GM23338 (cell line): ENCODE measurements around the gene ARID4A. TPM values are rescaled to one million over a fixed set of nuclear protein-coding genes. Genes with fewer than 3 reads are reported as not detected.

Experiments
- ATAC-seq: fragments of 200-7000 bp; cut with Tn5 transposase; 3 replicates; pipeline ENCODE4 v1.9.1; 2020
- DNase-seq: peaks from one replicate; pipeline ENCODE4 v3.0.0-alpha.2; 2015; ENCODE audit warnings: low spot score
- H2AFZ ChIP-seq: fragments of 200-600 bp; sonication (generic); 2 replicates; pipeline ENCODE4 v1.8.0; 2016; ENCODE audit warnings: antibody characterized with exemption, mild to moderate bottlenecking, moderate library complexity
- H3F3A ChIP-seq: fragments of 200-600 bp; sonication (generic); replicated peaks from 2 replicates; pipeline ENCODE4 v1.8.0; 2017; ENCODE audit warnings: antibody characterized with exemption, mixed run types, low read depth
- H3K27ac ChIP-seq: fragments of 200-600 bp; sonication (generic); 2 replicates; pipeline ENCODE4 v1.6.1; 2016; ENCODE audit warnings: low read depth
- H3K27me3 ChIP-seq: fragments of 200-600 bp; sonication (generic); 2 replicates; pipeline ENCODE4 v1.8.0; 2016; ENCODE audit warnings: mild to moderate bottlenecking, mixed run types, moderate library complexity; ENCODE audit not compliant: insufficient read depth
- H3K36me3 ChIP-seq: fragments of 200-600 bp; sonication (generic); 2 replicates; pipeline ENCODE4 v1.8.0; 2016; ENCODE audit warnings: mild to moderate bottlenecking; ENCODE audit not compliant: insufficient read depth
- H3K4me1 ChIP-seq: fragments of 200-600 bp; sonication (generic); 2 replicates; pipeline ENCODE4 v1.8.0; 2016; ENCODE audit warnings: mild to moderate bottlenecking, moderate library complexity; ENCODE audit not compliant: insufficient read depth
- H3K4me2 ChIP-seq: fragments of 200-600 bp; sonication (generic); 2 replicates; pipeline ENCODE4 v1.7.1; 2017; ENCODE audit warnings: mixed run types
- H3K4me3 ChIP-seq: fragments of 200-600 bp; sonication (generic); 2 replicates; pipeline ENCODE4 v1.6.1; 2016; ENCODE audit warnings: mixed run types
- H3K79me2 ChIP-seq: fragments of 200-600 bp; sonication (generic); replicated peaks from 2 replicates; pipeline ENCODE4 v1.8.0; 2017; ENCODE audit warnings: mild to moderate bottlenecking; ENCODE audit not compliant: insufficient read depth
- H3K9me2 ChIP-seq: fragments of 200-600 bp; sonication (generic); 2 replicates; pipeline ENCODE4 v1.8.0; 2017; ENCODE audit not compliant: insufficient read depth
- H4K20me1 ChIP-seq: fragments of 200-600 bp; sonication (generic); replicated peaks from 2 replicates; pipeline ENCODE4 v1.8.0; 2017; ENCODE audit warnings: mild to moderate bottlenecking; ENCODE audit not compliant: insufficient read depth
- H3K27ac Mint-ChIP-seq: 2 replicates; pipeline ENCODE4 v1.8.0; 2020; ENCODE audit warnings: inconsistent platforms, mild to moderate bottlenecking, moderate library complexity, mixed read lengths
- H3K27me3 Mint-ChIP-seq: 3 replicates; pipeline ENCODE4 v1.8.0; 2022; ENCODE audit warnings: low read depth, mild to moderate bottlenecking, moderate library complexity, mixed read lengths, inconsistent platforms; ENCODE audit not compliant: insufficient read depth, poor library complexity
- H3K36me3 Mint-ChIP-seq: 3 replicates; pipeline ENCODE4 v1.8.0; 2021; ENCODE audit warnings: low read depth, mild to moderate bottlenecking, inconsistent platforms, moderate library complexity, mixed read lengths
- H3K4me1 Mint-ChIP-seq: 3 replicates; pipeline ENCODE4 v1.8.0; 2020; ENCODE audit warnings: mild to moderate bottlenecking, inconsistent platforms, mixed read lengths
- H3K4me3 Mint-ChIP-seq: 3 replicates; pipeline ENCODE4 v1.8.0; 2021; ENCODE audit warnings: moderate library complexity, mild to moderate bottlenecking, inconsistent platforms, mixed read lengths
- H3K9me3 Mint-ChIP-seq: 3 replicates; pipeline ENCODE4 v1.8.0; 2020; ENCODE audit warnings: moderate library complexity, mild to moderate bottlenecking, inconsistent platforms, mixed read lengths
- CREB1 ChIP-seq: fragments of 250-450 bp; sonication (Bioruptor Pico); IDR thresholded peaks from 2 replicates; pipeline ENCODE4 v1.5.0; 2020; ENCODE audit warnings: low read depth, mild to moderate bottlenecking, moderate library complexity
- ETS1 ChIP-seq: IDR thresholded peaks from 2 replicates; pipeline ENCODE4 v1.6.1; 2016; ENCODE audit warnings: antibody characterized with exemption
- EZH2 ChIP-seq: fragments of 200-600 bp; sonication (generic); IDR thresholded peaks from one replicate; pipeline ENCODE4 v1.8.0; 2017; ENCODE audit warnings: antibody characterized with exemption, mild to moderate bottlenecking, low read depth; ENCODE audit not compliant: unreplicated experiment
- EZH2phosphoT487 ChIP-seq: fragments of 200-600 bp; sonication (generic); IDR thresholded peaks from one replicate; pipeline ENCODE4 v1.8.1; 2018; ENCODE audit warnings: antibody characterized with exemption; ENCODE audit not compliant: unreplicated experiment
- JUNB ChIP-seq: IDR thresholded peaks from one replicate; pipeline ENCODE4 v1.6.1; 2016; ENCODE audit warnings: antibody characterized with exemption; ENCODE audit not compliant: unreplicated experiment
- NANOG ChIP-seq: IDR thresholded peaks from 2 replicates; pipeline ENCODE4 v1.6.1; 2016; ENCODE audit warnings: antibody characterized with exemption, borderline replicate concordance
- POLR2AphosphoS5 ChIP-seq: IDR thresholded peaks from 2 replicates; pipeline ENCODE4 v1.6.1; 2016; ENCODE audit warnings: antibody characterized with exemption, low read depth
- STAT1 ChIP-seq: IDR thresholded peaks from one replicate; pipeline ENCODE4 v1.6.1; 2016; ENCODE audit warnings: antibody characterized with exemption; ENCODE audit not compliant: unreplicated experiment
- ZNF114 ChIP-seq: fragments of 250-450 bp; sonication (Bioruptor Pico); IDR thresholded peaks from 2 replicates; pipeline ENCODE4 v1.5.0; 2020; ENCODE audit warnings: mild to moderate bottlenecking, moderate library complexity
- ZNF331 ChIP-seq: fragments of 250-450 bp; sonication (Bioruptor Pico); IDR thresholded peaks from 2 replicates; pipeline ENCODE4 v1.5.0; 2020; ENCODE audit warnings: low read depth, mild to moderate bottlenecking, moderate library complexity
- polyA plus RNA-seq: library from polyadenylated mRNA; unstranded; fragments of >200 nt; fragmentation: Nextera tagmentation; extraction: Ambion mirVana; gene quantifications from 2 replicates; pipeline ENCODE4 v1.2.1, GENCODE V29; 2016
- total RNA-seq: library from RNA; depleted of rRNA; stranded (reverse); fragments of >200 nt; shearing (Covaris generic); gene quantifications from 2 replicates; pipeline ENCODE4 v1.2.3, GENCODE V29; 2014
- TF ChIP-seq, protein P1 (sequence below), 2 experiments: fragments of 200-600 bp in 1 of 2; sonication (generic) in 1 of 2; conservative IDR thresholded peaks; 2 replicates each; pipeline versions ENCODE4 v1.5.1 to v1.6.1; 2016 to 2017; ENCODE audit warnings: antibody characterized with exemption in 2 of 2, low read depth in 2 of 2, mild to moderate bottlenecking in 2 of 2, moderate library complexity in 1 of 2
- TF ChIP-seq, protein P2 (sequence below): IDR thresholded peaks from one replicate; pipeline ENCODE4 v1.6.1; 2018; ENCODE audit warnings: antibody characterized with exemption; ENCODE audit not compliant: unreplicated experiment
- TF ChIP-seq, protein P3 (sequence below): fragments of 250-450 bp; sonication (Bioruptor Pico); IDR thresholded peaks from 2 replicates; pipeline ENCODE4 v1.5.0; 2020; ENCODE audit warnings: mild to moderate bottlenecking, moderate library complexity

ARID4A gene
- total and polyA plus RNA-seq, 2 experiments from 2014 or later = 9.1 to 25.4 TPM

GRCh38 chr14:58309086-58309485 lies 10.7 kb downstream of the ARID4A start:
- TF ChIP-seq, protein P1, sequence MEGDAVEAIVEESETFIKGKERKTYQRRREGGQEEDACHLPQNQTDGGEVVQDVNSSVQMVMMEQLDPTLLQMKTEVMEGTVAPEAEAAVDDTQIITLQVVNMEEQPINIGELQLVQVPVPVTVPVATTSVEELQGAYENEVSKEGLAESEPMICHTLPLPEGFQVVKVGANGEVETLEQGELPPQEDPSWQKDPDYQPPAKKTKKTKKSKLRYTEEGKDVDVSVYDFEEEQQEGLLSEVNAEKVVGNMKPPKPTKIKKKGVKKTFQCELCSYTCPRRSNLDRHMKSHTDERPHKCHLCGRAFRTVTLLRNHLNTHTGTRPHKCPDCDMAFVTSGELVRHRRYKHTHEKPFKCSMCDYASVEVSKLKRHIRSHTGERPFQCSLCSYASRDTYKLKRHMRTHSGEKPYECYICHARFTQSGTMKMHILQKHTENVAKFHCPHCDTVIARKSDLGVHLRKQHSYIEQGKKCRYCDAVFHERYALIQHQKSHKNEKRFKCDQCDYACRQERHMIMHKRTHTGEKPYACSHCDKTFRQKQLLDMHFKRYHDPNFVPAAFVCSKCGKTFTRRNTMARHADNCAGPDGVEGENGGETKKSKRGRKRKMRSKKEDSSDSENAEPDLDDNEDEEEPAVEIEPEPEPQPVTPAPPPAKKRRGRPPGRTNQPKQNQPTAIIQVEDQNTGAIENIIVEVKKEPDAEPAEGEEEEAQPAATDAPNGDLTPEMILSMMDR (conservative IDR thresholded peaks at IDR 0.05; ENCODE audit: low read depth in 2 of 2) = no peak
- no peak for TF ChIP-seq ETS1
- no peak for TF ChIP-seq EZH2
- no peak for TF ChIP-seq NANOG
- no peak for TF ChIP-seq ZNF331
- no peak for TF ChIP-seq POLR2AphosphoS5
- TF ChIP-seq, protein P2, sequence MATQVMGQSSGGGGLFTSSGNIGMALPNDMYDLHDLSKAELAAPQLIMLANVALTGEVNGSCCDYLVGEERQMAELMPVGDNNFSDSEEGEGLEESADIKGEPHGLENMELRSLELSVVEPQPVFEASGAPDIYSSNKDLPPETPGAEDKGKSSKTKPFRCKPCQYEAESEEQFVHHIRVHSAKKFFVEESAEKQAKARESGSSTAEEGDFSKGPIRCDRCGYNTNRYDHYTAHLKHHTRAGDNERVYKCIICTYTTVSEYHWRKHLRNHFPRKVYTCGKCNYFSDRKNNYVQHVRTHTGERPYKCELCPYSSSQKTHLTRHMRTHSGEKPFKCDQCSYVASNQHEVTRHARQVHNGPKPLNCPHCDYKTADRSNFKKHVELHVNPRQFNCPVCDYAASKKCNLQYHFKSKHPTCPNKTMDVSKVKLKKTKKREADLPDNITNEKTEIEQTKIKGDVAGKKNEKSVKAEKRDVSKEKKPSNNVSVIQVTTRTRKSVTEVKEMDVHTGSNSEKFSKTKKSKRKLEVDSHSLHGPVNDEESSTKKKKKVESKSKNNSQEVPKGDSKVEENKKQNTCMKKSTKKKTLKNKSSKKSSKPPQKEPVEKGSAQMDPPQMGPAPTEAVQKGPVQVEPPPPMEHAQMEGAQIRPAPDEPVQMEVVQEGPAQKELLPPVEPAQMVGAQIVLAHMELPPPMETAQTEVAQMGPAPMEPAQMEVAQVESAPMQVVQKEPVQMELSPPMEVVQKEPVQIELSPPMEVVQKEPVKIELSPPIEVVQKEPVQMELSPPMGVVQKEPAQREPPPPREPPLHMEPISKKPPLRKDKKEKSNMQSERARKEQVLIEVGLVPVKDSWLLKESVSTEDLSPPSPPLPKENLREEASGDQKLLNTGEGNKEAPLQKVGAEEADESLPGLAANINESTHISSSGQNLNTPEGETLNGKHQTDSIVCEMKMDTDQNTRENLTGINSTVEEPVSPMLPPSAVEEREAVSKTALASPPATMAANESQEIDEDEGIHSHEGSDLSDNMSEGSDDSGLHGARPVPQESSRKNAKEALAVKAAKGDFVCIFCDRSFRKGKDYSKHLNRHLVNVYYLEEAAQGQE = no peak
- TF ChIP-seq, protein P3, sequence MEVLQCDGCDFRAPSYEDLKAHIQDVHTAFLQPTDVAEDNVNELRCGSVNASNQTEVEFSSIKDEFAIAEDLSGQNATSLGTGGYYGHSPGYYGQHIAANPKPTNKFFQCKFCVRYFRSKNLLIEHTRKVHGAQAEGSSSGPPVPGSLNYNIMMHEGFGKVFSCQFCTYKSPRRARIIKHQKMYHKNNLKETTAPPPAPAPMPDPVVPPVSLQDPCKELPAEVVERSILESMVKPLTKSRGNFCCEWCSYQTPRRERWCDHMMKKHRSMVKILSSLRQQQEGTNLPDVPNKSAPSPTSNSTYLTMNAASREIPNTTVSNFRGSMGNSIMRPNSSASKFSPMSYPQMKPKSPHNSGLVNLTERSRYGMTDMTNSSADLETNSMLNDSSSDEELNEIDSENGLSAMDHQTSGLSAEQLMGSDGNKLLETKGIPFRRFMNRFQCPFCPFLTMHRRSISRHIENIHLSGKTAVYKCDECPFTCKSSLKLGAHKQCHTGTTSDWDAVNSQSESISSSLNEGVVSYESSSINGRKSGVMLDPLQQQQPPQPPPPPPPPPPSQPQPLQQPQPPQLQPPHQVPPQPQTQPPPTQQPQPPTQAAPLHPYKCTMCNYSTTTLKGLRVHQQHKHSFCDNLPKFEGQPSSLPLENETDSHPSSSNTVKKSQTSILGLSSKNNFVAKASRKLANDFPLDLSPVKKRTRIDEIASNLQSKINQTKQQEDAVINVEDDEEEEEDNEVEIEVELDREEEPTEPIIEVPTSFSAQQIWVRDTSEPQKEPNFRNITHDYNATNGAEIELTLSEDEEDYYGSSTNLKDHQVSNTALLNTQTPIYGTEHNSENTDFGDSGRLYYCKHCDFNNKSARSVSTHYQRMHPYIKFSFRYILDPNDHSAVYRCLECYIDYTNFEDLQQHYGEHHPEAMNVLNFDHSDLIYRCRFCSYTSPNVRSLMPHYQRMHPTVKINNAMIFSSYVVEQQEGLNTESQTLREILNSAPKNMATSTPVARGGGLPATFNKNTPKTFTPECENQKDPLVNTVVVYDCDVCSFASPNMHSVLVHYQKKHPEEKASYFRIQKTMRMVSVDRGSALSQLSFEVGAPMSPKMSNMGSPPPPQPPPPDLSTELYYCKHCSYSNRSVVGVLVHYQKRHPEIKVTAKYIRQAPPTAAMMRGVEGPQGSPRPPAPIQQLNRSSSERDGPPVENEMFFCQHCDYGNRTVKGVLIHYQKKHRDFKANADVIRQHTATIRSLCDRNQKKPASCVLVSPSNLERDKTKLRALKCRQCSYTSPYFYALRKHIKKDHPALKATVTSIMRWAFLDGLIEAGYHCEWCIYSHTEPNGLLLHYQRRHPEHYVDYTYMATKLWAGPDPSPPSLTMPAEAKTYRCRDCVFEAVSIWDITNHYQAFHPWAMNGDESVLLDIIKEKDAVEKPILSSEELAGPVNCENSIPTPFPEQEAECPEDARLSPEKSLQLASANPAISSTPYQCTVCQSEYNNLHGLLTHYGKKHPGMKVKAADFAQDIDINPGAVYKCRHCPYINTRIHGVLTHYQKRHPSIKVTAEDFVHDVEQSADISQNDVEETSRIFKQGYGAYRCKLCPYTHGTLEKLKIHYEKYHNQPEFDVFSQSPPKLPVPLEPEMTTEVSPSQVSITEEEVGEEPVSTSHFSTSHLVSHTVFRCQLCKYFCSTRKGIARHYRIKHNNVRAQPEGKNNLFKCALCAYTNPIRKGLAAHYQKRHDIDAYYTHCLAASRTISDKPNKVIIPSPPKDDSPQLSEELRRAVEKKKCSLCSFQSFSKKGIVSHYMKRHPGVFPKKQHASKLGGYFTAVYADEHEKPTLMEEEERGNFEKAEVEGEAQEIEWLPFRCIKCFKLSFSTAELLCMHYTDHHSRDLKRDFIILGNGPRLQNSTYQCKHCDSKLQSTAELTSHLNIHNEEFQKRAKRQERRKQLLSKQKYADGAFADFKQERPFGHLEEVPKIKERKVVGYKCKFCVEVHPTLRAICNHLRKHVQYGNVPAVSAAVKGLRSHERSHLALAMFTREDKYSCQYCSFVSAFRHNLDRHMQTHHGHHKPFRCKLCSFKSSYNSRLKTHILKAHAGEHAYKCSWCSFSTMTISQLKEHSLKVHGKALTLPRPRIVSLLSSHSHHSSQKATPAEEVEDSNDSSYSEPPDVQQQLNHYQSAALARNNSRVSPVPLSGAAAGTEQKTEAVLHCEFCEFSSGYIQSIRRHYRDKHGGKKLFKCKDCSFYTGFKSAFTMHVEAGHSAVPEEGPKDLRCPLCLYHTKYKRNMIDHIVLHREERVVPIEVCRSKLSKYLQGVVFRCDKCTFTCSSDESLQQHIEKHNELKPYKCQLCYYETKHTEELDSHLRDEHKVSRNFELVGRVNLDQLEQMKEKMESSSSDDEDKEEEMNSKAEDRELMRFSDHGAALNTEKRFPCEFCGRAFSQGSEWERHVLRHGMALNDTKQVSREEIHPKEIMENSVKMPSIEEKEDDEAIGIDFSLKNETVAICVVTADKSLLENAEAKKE = no peak
- TF ChIP-seq EZH2phosphoT487 = no peak
- no peak for TF ChIP-seq CREB1 (CRISPR knock-in tag)
- TF ChIP-seq ZNF114 (CRISPR knock-in tag) = no peak
- no peak for TF ChIP-seq JUNB
- no peak for TF ChIP-seq STAT1

More at GRCh38 chr14:58309086-58309485, 10.7 kb downstream of the ARID4A start:
- peaks cover 12% of the 10 kb centered on the region for H3K79me2 ChIP-seq
- 0 out of 2 replicates have a peak, but pooled peaks cover 7% of the 10 kb centered on the region for H4K20me1 ChIP-seq
- peaks cover 6% of the 10 kb centered on the region; the same call in 1 of the 2 replicates for H3K36me3 ChIP-seq
- Mint-ChIP-seq H3K4me1 (no peaks in the 10 kb centered on the region), H3K4me3 (no peak overlapping the region), H3K9me3 (no peaks in the 10 kb centered on the region), H3K36me3 (peaks cover 15% of the 10 kb centered on the region; the same call in 2 of the 3 replicates), H3K27me3 (no peaks in the 10 kb centered on the region), H3K27ac (no peak overlapping the region)
- H3K4me2 ChIP-seq = no peak overlapping the region
- H3K27ac ChIP-seq = no peak overlapping the region
- no peaks in the 10 kb centered on the region for H3K4me1 ChIP-seq
- H2AFZ ChIP-seq = no peak overlapping the region
- ATAC-seq (no peak), DNase-seq (no peak)
- H3K4me3 ChIP-seq = no peak overlapping the region
- H3F3A ChIP-seq = no peaks in the 10 kb centered on the region
- H3K9me2 ChIP-seq = no peaks in the 10 kb centered on the region
- H3K27me3 ChIP-seq = no peaks in the 10 kb centered on the region
